H1 (cell line): ENCODE measurements around the gene STXBP6. TPM values are rescaled to one million over a fixed set of nuclear protein-coding genes. Genes with fewer than 3 reads are reported as not detected.

ENCODE experiments used
- CBX8 ChIP-seq: fragments of 300-800, 300-1000 bp; sonication (generic); IDR thresholded peaks from 2 replicates; pipeline ENCODE4 v1.7.1; 2016; ENCODE audit warnings: low read depth, low read length, borderline replicate concordance
- EGR1 ChIP-seq: IDR thresholded peaks from 2 replicates; pipeline ENCODE4 v1.6.1; 2011; ENCODE audit warnings: low read depth, low read length, borderline replicate concordance
- HDAC2 ChIP-seq, 2 experiments: fragments of 300-600 bp in 1 of 2; sonication (generic) in 1 of 2; IDR thresholded peaks; 2 replicates each; pipeline ENCODE4 v1.6.1; 2011 to 2012; ENCODE audit warnings: low read depth in 2 of 2, low read length in 2 of 2, mild to moderate bottlenecking in 2 of 2, moderate library complexity in 2 of 2, borderline replicate concordance in 1 of 2, inconsistent platforms in 1 of 2
- NRF1 ChIP-seq: IDR thresholded peaks from 2 replicates; pipeline ENCODE4 v1.6.1; 2011; ENCODE audit warnings: mild to moderate bottlenecking, low read depth, low read length, improper control_type of control experiment
- RAD21 ChIP-seq, 2 experiments: IDR thresholded peaks in 1 of 2; conservative IDR thresholded peaks in 1 of 2; 2 replicates each; pipeline ENCODE4 v1.6.1; 2011; ENCODE audit warnings: low read depth in 2 of 2, low read length in 2 of 2, improper control_type of control experiment in 1 of 2, inconsistent platforms in 1 of 2, mild to moderate bottlenecking in 1 of 2, moderate library complexity in 1 of 2
- polyA plus RNA-seq, 7 experiments: library from polyadenylated mRNA; depleted of rRNA in 3 of 7; stranded (reverse) in 5 of 7; unstranded in 2 of 7; fragments of >200 nt in 5 of 7; fragments of 200-250 nt in 2 of 7; gene quantifications; 1 replicate in 5 of 7; 2 replicates in 1 of 7; 4 replicates in 1 of 7; pipeline versions ENCODE4 v1.2.1 to v1.2.3, GENCODE V29; 2011 to 2013; ENCODE audit warnings: missing spikeins in 2 of 7, mixed read lengths in 2 of 7
- total RNA-seq: library from RNA; stranded (reverse); fragmentation: NEBNext Ultra II Directional; extraction: Animal tissue kit (Norgen Biotek cat#: 25700); gene quantifications from 2 replicates; pipeline ENCODE4 v1.2.1, GENCODE V29; 2021

Gene STXBP6
- total and polyA plus RNA-seq, 2 of the 8 experiments (the other 6 are each of a cell fraction or from before 2014, with no cell fraction given), result 9.4 to 18.1 TPM

GRCh38 chr14:25032092-25032784 is 17.7 kb downstream of the STXBP6 start (continued):
- TF ChIP-seq RAD21 (IDR thresholded peaks at IDR 0.05 in 1 of 2, conservative IDR thresholded peaks at IDR 0.05 in 1 of 2; ENCODE audit: low read depth in 2 of 2, low read length in 2 of 2) (peak; percentile 59 to 71), EGR1 (no peak), HDAC2 (IDR thresholded peaks at IDR 0.05; ENCODE audit: borderline replicate concordance in 1 of 2, low read depth in 2 of 2, low read length in 2 of 2) (no peak), CBX8 (no peak), NRF1 (no peak)
